Mesenchymal stem cell (in vitro differentiated cells and primary cell): Measurements from ENCODE around the gene EIF2D.

Experiments
- DNase-seq: peaks from one replicate; pipeline ENCODE4 v3.0.0-alpha.2; 2013
- H2AFZ ChIP-seq: one replicate; pipeline ENCODE4 v1.6.1; 2013; ENCODE audit warnings: low read depth, mild to moderate bottlenecking, control low read depth, inconsistent platforms, low read length, moderate library complexity
- H2AK5ac ChIP-seq: 2 replicates; pipeline ENCODE4 v1.6.1; 2013; ENCODE audit warnings: low read length, moderate library complexity, mild to moderate bottlenecking, inconsistent platforms; ENCODE audit not compliant: severe bottlenecking
- H2BK120ac ChIP-seq: one replicate; pipeline ENCODE4 v1.6.1; 2013; ENCODE audit warnings: low read depth, mild to moderate bottlenecking, inconsistent platforms, low read length, moderate library complexity
- H2BK12ac ChIP-seq, 2 experiments: one replicate each; pipeline ENCODE4 v1.6.1; 2013; ENCODE audit warnings: inconsistent platforms in 2 of 2, low read length in 2 of 2, mild to moderate bottlenecking in 2 of 2, moderate library complexity in 2 of 2, control low read depth in 1 of 2
- H2BK15ac ChIP-seq: one replicate; pipeline ENCODE4 v1.6.1; 2013; ENCODE audit warnings: mild to moderate bottlenecking, low read depth, inconsistent platforms; ENCODE audit not compliant: poor library complexity, severe bottlenecking
- H2BK5ac ChIP-seq: 2 replicates; pipeline ENCODE4 v1.6.1; 2013; ENCODE audit warnings: low read depth, mild to moderate bottlenecking, low read length, control low read depth, inconsistent platforms; ENCODE audit not compliant: poor library complexity, severe bottlenecking
- H3K14ac ChIP-seq, 2 experiments: one replicate each; pipeline ENCODE4 v1.6.1; 2013; ENCODE audit warnings: inconsistent platforms in 2 of 2, low read length in 2 of 2, control low read depth in 1 of 2, mild to moderate bottlenecking in 1 of 2, moderate library complexity in 1 of 2
- H3K18ac ChIP-seq, 2 experiments: one replicate each; pipeline ENCODE4 v1.6.1; 2013; ENCODE audit warnings: inconsistent platforms in 2 of 2, low read length in 2 of 2, control low read depth in 1 of 2, low read depth in 1 of 2, mild to moderate bottlenecking in 1 of 2
- H3K23ac ChIP-seq, 2 experiments: one replicate each; pipeline ENCODE4 v1.6.1; 2013; ENCODE audit warnings: inconsistent platforms in 2 of 2, low read length in 2 of 2, mild to moderate bottlenecking in 2 of 2, moderate library complexity in 2 of 2, control low read depth in 1 of 2
- H3K27ac ChIP-seq: 2 replicates; pipeline ENCODE4 v1.5.1; 2013; ENCODE audit warnings: mild to moderate bottlenecking, moderate library complexity, low read length, control low read depth, inconsistent platforms; ENCODE audit not compliant: poor library complexity, severe bottlenecking
- H3K27me3 ChIP-seq, 2 experiments: 2 replicates each; pipeline versions ENCODE4 v1.6.1 to v1.7.0; 2013; ENCODE audit warnings: low read length in 2 of 2, mild to moderate bottlenecking in 2 of 2, moderate library complexity in 2 of 2, control low read depth in 1 of 2, inconsistent platforms in 1 of 2; ENCODE audit not compliant: control insufficient read depth in 1 of 2, insufficient read depth in 1 of 2
- H3K36me3 ChIP-seq, 2 experiments: 2 replicates each; pipeline versions ENCODE4 v1.6.1 to v1.7.0; 2013; ENCODE audit warnings: low read length in 2 of 2, control low read depth in 1 of 2, inconsistent platforms in 1 of 2, low read depth in 1 of 2, mild to moderate bottlenecking in 1 of 2; ENCODE audit not compliant: insufficient read depth in 2 of 2, control insufficient read depth in 1 of 2
- H3K4ac ChIP-seq, 2 experiments: one replicate each; pipeline ENCODE4 v1.6.1; 2013; ENCODE audit warnings: inconsistent platforms in 2 of 2, low read length in 2 of 2, mild to moderate bottlenecking in 2 of 2, moderate library complexity in 2 of 2, control low read depth in 1 of 2, low read depth in 1 of 2
- H3K4me1 ChIP-seq: 2 replicates; pipeline ENCODE4 v1.6.1; 2013; ENCODE audit warnings: low read depth, low read length, control low read depth; ENCODE audit not compliant: control insufficient read depth, insufficient read depth
- H3K4me2 ChIP-seq: 2 replicates; pipeline ENCODE4 v1.6.1; 2013; ENCODE audit warnings: low read length, mild to moderate bottlenecking, inconsistent platforms; ENCODE audit not compliant: poor library complexity, severe bottlenecking
- H3K4me3 ChIP-seq, 2 experiments: 2 replicates each; pipeline versions ENCODE4 v1.5.1 to v1.7.0; 2013; ENCODE audit warnings: low read length in 2 of 2, mild to moderate bottlenecking in 2 of 2, control low read depth in 1 of 2, low read depth in 1 of 2; ENCODE audit not compliant: insufficient read depth in 1 of 2
- H3K79me1 ChIP-seq: replicated peaks from 2 replicates; pipeline ENCODE4 v1.6.1; 2013; ENCODE audit warnings: mild to moderate bottlenecking, control low read depth, low read length, inconsistent platforms; ENCODE audit not compliant: poor library complexity, severe bottlenecking
- H3K9ac ChIP-seq: 2 replicates; pipeline ENCODE4 v1.7.0; 2013; ENCODE audit warnings: mild to moderate bottlenecking, low read length, moderate library complexity
- H3K9me3 ChIP-seq: 2 replicates; pipeline ENCODE4 v1.7.0; 2013; ENCODE audit warnings: mild to moderate bottlenecking, low read length; ENCODE audit not compliant: control insufficient read depth
- H4K8ac ChIP-seq: one replicate; pipeline ENCODE4 v1.6.1; 2013; ENCODE audit warnings: inconsistent platforms, mild to moderate bottlenecking, low read length, moderate library complexity
- H4K91ac ChIP-seq: one replicate; pipeline ENCODE4 v1.6.1; 2013; ENCODE audit warnings: mild to moderate bottlenecking, low read length, inconsistent platforms
- WGBS: methylation state at CpG from one replicate; pipeline ENCODE4 v1.1.7; 2013; ENCODE audit warnings: mixed read lengths; 5-methylcytosine and 5-hydroxymethylcytosine counted together

The EIF2D gene

DNA sequence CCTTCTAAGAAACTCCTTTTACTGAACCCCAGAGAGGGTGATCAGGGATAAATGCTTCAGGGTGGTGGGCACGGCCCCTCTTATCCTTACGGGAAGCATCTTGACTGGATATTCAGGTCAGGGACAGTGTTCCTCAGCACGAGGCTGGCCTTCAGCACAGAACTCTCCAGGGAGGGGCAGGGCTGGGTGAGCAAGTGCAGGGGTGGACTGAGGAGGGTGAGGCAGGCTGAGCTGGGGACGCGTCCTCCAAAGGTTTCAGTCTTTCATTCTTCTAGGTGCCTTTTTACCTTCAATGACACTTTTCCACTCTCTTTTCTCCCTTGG is 52.6 kb downstream of the EIF2D start:
- H3K23ac ChIP-seq = no peak overlapping the region
- H2BK120ac ChIP-seq = no peak overlapping the region
- H3K4me3 ChIP-seq = no peak overlapping the region
- H3K9ac ChIP-seq = no peak overlapping the region
- no peak for DNase-seq
- no peak overlapping the region for H2BK5ac ChIP-seq
- no peak overlapping the region for H2BK12ac ChIP-seq
- H3K4ac ChIP-seq = no peak overlapping the region
- H3K36me3 ChIP-seq = no peaks in the 10 kb centered on the region
- no peak overlapping the region for H3K4me2 ChIP-seq
- H3K9me3 ChIP-seq = no peaks in the 10 kb centered on the region
- peak overlapping the region in 1 of 2 experiments; percentile 68 for H3K14ac ChIP-seq
- H3K27ac ChIP-seq = no peak overlapping the region
- H3K79me1 ChIP-seq = no peaks in the 10 kb centered on the region
- H2AFZ ChIP-seq = no peak overlapping the region
- H4K8ac ChIP-seq = no peak overlapping the region
- peaks cover 13% of the 10 kb centered on the region for H3K4me1 ChIP-seq
- H3K18ac ChIP-seq = no peak overlapping the region
- peak overlapping the region; percentile 30 for H2BK15ac ChIP-seq
- 77% methylated on average over 5 of the region's 5 CpGs for WGBS
- H2AK5ac ChIP-seq = no peak overlapping the region
- peak overlapping the region; percentile 47 for H4K91ac ChIP-seq
- peaks cover 3 to 27% of the 10 kb centered on the region in 2 experiments for H3K27me3 ChIP-seq

DNA sequence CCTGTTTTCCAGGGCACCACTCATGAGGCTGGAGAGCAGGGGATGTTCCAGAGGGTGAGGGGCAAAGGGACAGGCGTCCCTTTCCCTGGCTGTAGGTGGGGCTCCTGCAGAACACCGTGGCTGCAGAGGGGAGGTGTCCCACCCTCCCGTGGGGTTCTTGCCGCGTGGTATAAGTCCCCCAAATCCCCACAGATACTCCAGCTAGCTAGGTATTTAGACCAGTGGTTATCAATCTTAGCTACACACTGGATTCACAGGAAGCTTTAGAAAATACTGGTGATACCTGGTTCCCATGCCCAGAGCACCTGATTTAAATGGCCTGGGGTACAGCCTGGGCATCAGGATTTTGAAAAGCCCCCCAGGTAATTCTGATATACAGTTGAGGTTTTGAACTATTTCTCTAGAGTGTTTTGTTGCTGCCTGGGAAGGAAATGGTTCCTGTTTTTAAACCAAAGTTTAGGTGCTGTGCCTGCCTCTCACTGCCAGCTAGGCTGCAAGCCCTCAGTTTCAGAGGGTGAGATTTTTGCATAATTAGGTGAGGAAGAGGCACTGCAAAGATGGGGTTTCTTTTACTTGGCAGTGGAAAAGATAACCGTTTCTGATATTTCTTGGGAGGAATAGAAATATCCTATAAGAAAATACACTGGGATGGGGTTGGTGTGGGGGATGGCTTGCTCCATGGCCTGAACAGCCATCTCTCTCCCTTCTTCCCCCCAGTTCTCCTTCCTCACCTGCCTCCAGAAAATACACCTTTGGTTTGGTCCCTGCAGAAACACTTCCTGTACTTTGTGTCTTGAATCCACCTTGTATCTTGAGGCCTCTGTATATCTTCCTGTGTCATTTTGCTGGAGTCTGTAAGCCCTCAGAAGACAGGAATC is 53.2 kb downstream of the EIF2D start:
- Histone ChIP-seq H2BK120ac (no peak overlapping the region), H2BK12ac (no peak overlapping the region), H2BK15ac (no peak overlapping the region), H2AK5ac (no peak overlapping the region), H2AFZ (no peak overlapping the region), H3K14ac (no peak overlapping the region), H3K79me1 (no peaks in the 10 kb centered on the region), H3K27ac (no peak overlapping the region), H3K23ac (no peak overlapping the region), H3K4ac (no peak overlapping the region), H4K8ac (no peak overlapping the region), H3K18ac (no peak overlapping the region), H4K91ac (no peak overlapping the region), H3K9ac (no peak overlapping the region), H2BK5ac (no peak overlapping the region), H3K4me2 (no peak overlapping the region), H3K4me3 (no peak overlapping the region), H3K27me3 (peaks cover 3 to 33% of the 10 kb centered on the region in 2 experiments), H3K4me1 (peaks cover 13% of the 10 kb centered on the region), H3K36me3 (no peaks in the 10 kb centered on the region), H3K9me3 (no peaks in the 10 kb centered on the region)
- WGBS = 97% methylated on average over 6 of the region's 6 CpGs
- no peak for DNase-seq

DNA sequence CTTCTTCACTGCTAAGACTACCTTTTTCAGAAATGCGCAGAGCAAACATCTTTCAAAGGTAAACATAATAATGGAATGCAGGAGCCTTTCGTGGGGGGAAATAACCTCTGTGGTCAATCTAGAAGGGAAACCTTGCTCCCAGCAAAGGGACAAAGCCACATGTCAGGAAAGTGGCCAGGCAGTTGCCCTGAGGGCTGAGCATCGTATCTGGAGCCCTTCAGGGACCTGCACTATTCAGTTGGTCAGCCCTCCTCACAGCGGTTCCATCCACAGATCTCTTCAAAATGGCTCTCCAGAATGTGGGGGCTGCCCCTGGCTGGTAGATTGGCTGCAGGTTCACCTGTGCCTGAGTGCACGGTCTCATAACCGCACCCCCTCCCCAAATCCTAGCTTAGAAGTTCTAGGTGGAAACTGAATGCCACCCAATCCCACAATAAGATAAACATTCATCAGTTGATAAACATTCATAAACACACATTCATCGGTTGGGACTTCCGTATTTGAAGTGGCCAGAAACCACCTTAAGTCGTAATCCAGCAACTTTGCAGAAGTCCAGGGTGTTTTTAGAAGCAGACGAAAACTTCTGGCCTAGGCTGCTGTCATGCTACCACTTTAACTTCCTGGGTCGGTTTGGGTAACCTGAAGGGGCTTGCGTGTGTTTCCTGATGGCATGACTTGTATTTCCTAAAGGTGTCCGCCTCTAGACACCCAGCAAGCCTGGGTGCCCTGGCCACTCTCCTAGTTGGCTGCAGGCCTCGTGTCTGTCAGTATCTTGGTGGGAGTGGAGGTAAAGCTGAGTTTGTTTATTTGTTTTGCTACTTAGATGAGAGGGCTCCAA is 54.4 kb downstream of the EIF2D start:
- Histone ChIP-seq H4K8ac (no peak overlapping the region), H3K4me1 (peaks cover 13% of the 10 kb centered on the region), H3K4ac (no peak overlapping the region), H4K91ac (no peak overlapping the region), H3K23ac (no peak overlapping the region), H2BK12ac (no peak overlapping the region), H3K79me1 (no peaks in the 10 kb centered on the region), H2AFZ (peak overlapping the region; percentile 79), H3K9ac (peak overlapping the region; percentile 52), H2BK5ac (no peak overlapping the region), H2BK120ac (no peak overlapping the region), H3K14ac (no peak overlapping the region), H3K9me3 (no peaks in the 10 kb centered on the region), H3K4me2 (peak overlapping the region; percentile 99), H3K18ac (no peak overlapping the region), H3K4me3 (peak overlapping the region; percentile 52 to 73), H2BK15ac (no peak overlapping the region), H3K36me3 (no peaks in the 10 kb centered on the region), H2AK5ac (no peak overlapping the region), H3K27me3 (peaks cover 0 to 42% of the 10 kb centered on the region in 2 experiments), H3K27ac (no peak overlapping the region)
- WGBS = 54% methylated on average over 14 of the region's 14 CpGs
- DNase-seq = peak; percentile 25
